ENCODE measurements around the gene TBC1D8.
"Not testable (repeated sequence)": the region's sequence is repeated elsewhere in the genome, so short reads cannot be mapped to it uniquely, and the experiment has no call there.

Gene TBC1D8

GRCh38 chr2:101151146-101151858 lies at the start of gene TBC1D8:
Gene TBC1D8, minus strand, starts transcription at chr2:101151382. Its CDS starts 129 bp downstream, at chr2:101151253.
- peak; percentile 89 for DNase-seq

- DNase-seq = no peak
Measured at GRCh38 chr2:101200676-101201075, 49.5 kb upstream of the TBC1D8 start.

DNA sequence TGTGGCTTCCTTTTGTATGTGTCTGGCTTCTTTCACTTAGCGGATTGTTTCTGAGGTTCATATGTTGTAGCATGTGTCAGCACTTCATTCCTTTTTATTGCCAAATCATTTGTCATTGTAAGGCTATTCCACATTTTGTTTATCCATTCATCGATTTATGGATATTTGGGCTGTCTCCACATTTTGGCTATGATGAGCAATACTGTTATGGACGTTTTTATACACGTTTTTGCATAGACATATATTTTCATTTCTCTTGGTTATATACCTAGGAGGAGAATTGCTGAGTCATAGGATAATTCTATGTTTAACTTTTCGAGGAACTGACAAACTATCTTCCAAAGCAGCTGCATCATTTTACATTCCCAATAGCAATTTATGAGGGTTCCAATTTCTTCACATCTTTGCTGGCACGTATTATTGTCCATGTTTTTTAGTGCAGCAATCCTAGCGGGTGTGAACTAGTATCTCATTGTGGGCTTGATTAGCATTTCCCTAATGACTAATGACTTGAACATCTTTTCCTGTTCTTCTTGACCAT lies 48.1 kb upstream of the TBC1D8 start:
- DNase-seq = no peak

DNA sequence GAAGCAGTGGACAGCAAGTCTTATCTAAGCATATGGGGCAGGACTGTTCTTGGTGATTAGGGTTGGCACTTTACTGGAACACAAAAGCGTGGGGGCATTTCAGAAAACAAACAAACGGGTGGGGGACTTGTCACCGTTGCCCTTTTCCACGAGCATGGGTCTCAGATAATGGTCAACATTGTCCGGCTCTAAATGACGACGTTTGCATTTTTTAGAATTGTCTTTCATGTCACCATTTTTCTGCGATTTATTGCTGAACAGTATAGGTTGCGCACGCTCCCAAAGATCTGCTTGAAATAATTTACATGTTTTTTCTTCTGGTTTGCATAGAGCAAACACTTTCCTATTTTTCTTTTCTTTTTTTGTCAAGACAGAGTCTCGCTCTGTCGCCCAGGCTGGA lies 46.6 kb upstream of the TBC1D8 start:
- DNase-seq = no peak

- no peak for DNase-seq
Measured at GRCh38 chr2:101197215-101197745, 46.1 kb upstream of the TBC1D8 start.

GRCh38 chr2:101195871-101196661 lies 44.9 kb upstream of the TBC1D8 start:
- no peak for DNase-seq

- no peak for DNase-seq
Measured at GRCh38 chr2:101193033-101193626, 41.9 kb upstream of the TBC1D8 start.

DNA sequence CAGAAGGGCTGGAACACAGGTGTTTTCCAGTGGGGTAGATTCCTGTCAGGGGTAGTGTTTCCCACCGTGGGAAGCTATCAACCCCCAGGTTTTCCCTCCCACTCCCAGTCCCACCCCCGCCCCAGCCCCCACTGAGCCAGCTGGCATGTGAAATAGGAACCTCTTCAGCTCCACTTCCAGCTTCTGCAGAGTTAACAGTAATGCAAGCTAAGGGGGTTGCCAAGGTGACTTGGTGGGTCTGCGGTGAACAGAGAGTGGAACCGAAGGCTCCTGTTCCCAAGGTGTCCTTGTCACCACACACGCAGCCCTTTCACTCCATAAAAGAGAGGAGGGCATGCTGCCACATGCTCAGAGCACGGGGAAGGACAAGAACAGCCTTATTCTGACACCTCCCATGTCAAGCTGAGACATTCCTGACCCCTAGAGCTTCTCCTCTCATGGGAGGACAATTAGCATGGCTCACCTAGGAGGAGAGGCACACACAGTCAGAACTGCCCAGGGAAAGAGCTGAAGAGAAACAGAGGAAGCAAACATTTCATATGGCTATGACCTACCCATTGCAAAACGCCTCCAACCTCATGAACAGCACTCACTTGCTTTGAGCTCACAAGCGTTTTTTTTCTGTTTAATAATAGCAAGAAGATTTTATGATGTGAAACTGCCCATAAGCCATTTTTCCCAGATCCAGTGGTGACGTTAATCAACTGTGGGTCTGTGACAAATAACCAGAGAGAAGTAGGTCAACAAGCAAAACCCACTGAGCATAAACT lies 39.8 kb upstream of the TBC1D8 start:
- no peak for DNase-seq

DNA sequence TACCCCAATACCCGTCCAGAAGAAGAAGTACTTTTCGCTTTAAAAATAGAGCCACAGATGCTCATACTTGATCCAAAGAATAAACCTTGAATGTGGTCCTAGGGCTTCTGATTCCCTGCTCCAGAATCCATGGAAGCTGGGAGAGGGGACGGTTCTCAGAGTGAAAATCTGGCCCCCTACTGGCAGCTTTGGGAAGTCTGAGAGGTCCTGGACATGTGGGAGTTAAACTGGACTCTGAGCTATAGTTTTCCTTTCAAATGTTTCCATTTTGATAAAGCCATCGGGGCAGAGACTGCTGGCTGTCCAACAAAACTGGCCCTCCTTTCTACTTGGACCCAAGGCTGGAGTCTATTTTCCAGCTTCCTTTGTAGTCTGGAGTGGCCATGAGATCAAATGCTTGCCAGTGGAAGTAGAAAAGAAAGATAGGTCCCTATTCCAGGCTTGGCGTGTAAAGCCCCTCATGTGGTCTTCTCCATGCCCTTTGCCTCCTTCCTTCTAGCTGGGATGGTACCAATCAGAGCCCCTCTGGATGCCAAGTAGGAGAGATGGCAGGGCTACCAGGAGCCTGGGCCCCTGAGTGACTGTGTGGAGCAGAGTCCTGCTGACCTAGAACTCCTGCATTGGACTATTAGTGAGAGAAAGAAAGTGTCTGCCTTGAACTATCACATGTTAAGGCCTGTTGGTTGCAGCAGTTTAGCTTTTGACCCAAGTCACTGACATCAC lies 37.7 kb upstream of the TBC1D8 start:
- no peak for DNase-seq

- DNase-seq = no peak
Measured at GRCh38 chr2:101187131-101187530, 35.9 kb upstream of the TBC1D8 start.

GRCh38 chr2:101185656-101186055 lies 34.5 kb upstream of the TBC1D8 start:
- DNase-seq = no peak

- no peak for DNase-seq
Measured at GRCh38 chr2:101185085-101185484, 33.9 kb upstream of the TBC1D8 start.

DNA sequence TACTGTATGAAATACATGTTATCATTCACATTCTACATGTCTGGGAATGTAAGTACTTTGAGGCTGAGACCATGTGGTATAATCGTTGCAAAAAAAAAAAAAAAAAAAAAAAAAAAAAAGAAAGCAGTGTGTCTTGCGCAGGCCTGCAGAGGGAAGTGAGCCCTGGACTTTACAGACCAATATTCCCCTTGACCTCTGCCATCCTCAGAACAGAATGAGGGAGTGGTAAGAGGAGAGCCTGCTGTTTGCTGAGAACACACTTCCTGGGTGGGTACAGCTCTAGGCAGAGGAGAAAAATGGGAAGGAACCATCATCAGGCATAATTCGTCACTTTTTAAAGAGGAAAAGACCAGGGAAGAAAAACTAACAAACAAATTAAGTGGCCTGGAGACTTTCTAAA lies 28.8 kb upstream of the TBC1D8 start:
- no peak for DNase-seq

GRCh38 chr2:101176803-101177202 lies 25.6 kb upstream of the TBC1D8 start:
- no peak for DNase-seq

DNA sequence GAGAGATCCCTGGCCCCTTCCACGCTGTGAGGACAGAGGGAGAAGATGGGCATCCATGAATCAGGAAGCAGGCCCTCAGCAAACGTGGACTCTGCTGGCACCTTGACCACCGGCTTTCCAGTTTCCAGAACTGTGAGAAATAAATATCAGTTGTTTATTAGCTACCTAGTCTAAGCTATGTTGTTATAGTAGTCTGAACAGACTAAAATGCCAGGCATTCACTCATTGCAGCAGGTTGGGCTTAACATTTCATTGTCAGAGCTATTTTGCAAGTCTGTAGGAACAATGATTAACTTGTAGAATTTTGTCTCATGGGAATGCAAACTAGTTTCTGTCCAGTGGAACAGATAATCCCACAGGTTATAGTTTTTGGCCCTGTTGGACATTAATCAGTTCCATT lies 24.8 kb upstream of the TBC1D8 start:
- DNase-seq = no peak

DNA sequence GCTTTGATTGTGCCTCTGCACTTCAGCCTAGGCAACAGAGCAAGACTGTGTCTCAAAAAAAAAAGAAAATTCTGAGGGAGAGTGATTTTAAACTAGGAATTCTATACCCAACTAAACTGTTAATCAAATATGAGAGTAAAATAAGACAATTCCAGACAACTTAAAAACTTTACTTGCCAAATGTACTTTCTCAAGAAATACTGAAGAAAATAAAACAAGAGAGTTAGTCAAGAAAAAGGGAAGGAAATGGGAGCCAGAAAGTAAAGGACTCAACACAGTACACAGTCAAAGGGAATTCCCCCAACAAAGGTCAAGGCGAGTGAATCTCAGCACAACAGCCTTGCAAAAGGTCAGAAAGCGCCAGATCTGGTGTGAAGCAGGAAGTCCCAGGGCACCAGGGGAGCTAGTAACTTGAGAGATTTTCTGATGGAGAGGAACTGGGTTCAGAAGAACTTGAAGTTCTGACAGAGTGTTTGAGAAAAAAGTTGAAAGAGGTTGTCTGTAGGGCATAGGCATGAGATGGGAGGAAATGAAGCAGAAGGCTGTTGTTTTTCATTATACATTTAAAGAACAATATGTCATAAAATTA lies 22.6 kb upstream of the TBC1D8 start:
- DNase-seq = peak; percentile 60

DNA sequence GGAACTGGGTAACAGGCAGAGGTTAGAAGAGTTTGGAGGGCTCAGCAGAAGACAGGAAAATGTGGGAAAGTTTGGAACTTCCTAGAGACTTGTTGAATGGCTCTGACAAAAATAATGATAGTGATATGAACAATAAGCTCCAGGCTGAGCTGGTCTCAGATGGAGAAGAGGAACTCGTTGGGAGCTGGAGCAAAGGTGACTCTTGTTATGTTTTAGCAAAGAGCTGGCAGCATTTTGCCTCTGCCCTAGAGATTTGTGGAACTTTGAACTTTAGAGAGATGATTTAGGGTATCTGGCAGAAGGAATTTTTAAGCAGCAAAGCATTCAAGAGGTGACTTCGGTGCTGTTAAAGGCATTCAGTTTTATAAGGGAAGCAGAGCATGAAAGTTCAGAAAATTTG lies 18.6 kb upstream of the TBC1D8 start:
- DNase-seq = not testable (repeated sequence)

DNA sequence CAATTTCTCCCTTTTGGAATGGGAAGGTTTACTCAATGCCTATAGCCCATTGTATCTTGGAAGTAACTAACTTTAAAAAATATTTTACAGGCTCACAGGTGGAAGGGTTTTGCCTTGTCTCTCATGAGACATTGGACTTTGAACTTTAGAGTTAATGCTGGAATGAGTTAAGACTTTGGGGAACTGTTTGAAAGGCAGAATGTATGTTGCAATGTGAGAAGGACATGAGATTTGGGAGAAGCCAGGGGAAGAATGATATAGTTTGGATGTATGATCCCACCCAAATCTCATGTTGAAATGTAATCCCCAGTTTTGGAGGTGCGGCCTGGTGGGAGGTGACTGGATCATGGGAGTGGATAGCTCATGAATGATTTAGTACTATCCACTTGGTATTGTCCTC lies 17.5 kb upstream of the TBC1D8 start:
- no peak for DNase-seq

DNA sequence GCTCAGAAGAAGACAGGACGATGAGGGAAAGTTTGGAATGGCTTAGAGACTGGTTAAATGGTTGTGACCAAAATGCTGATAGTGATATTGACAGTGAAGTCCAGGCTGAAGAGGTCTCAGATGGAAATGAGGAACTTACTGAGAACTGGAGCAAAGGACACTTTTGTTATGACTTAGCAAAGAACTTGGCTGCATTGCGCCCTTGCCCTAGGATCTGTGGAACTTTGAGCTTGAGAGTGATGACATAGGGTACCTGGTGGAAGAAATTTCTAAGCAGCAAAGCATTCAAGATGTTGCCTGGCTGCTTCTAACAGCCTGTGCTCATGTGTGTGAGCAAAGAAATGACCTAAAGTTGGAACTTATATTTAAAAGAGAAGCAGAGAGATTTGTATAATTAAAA lies 16.4 kb upstream of the TBC1D8 start:
- DNase-seq = not testable (repeated sequence)

DNA sequence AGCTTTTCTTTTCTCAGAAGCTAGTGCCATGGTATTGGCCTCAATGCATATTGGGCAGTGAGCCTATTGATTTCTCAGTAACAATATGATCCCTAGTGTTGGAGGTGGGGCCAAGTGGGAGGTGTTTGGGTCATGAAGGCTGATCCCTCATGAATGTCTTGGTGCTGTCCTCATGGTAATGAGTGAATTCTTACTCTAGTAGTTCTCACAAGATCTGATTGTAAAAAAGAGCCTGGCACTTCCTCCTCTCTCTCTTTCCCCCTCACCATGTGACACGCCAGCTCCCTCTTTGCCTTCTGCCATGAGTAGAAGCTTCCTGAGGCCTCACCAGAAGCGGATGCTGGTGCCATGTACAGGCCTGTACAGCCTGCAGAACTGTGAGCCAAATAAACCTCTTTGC lies 12.8 kb upstream of the TBC1D8 start:
- DNase-seq = no peak

GRCh38 chr2:101162561-101163330 lies 11.6 kb upstream of the TBC1D8 start:
- no peak for DNase-seq

Data from activated CD8-positive, alpha-beta memory T cell treated with anti-CD3 and anti-CD28 coated beads for 24 hours (primary cell).